Right lobe of liver (tissue), 6 donors: ENCODE data around the gene KRT36. TPM values are rescaled to one million over a fixed set of nuclear protein-coding genes. Genes with fewer than 3 reads are reported as not detected.

Experiments used
- ATAC-seq, 4 donors: fragments of 200-7000 bp; cut with Tn5 transposase; one replicate each; pipeline ENCODE4 v1.9.1; 2020; ENCODE audit warnings: mild to moderate bottlenecking in 4 of 4, moderate library complexity in 4 of 4
- DNase-seq, 3 donors: peaks; one replicate each; pipeline ENCODE4 v3.0.0-alpha.2; 2020
- H3K27ac ChIP-seq, 3 donors: fragments of 200-600 bp; one replicate each; pipeline ENCODE4 v1.8.0; 2022
- H3K27me3 ChIP-seq, 2 donors: fragments of 200-600 bp; one replicate each; pipeline ENCODE4 v1.8.0; 2022
- H3K36me3 ChIP-seq, 4 donors: fragments of 200-600 bp; sonication (generic) in 1 of 4; one replicate each; pipeline versions ENCODE4 v1.5.1 to v1.8.0; 2017 to 2022; ENCODE audit warnings: control low read depth in 1 of 4
- H3K4me1 ChIP-seq, 4 donors: fragments of 200-600 bp; sonication (generic) in 1 of 4; one replicate each; pipeline versions ENCODE4 v1.5.1 to v1.8.0; 2017 to 2022; ENCODE audit warnings: control low read depth in 1 of 4
- H3K4me3 ChIP-seq, 3 donors: fragments of 200-600 bp; one replicate each; pipeline ENCODE4 v1.8.0; 2022
- H3K9me3 ChIP-seq, 4 donors: fragments of 200-600 bp; sonication (generic) in 1 of 4; one replicate each; pipeline versions ENCODE4 v1.5.1 to v1.8.0; 2017 to 2022; ENCODE audit warnings: control low read depth in 1 of 4
- CTCF ChIP-seq, 4 donors: fragments of 200-600 bp in 3 of 4; fragments of 450-650 bp in 1 of 4; IDR thresholded peaks; one replicate each; pipeline versions ENCODE4 v1.5.1 to v1.8.0; 2016 to 2022; ENCODE audit warnings: antibody characterized with exemption in 4 of 4, mild to moderate bottlenecking in 2 of 4
- POLR2A ChIP-seq: fragments of 450-650 bp; IDR thresholded peaks from one replicate; pipeline ENCODE4 v1.6.1; 2017; ENCODE audit warnings: antibody characterized with exemption, mild to moderate bottlenecking
- WGBS: methylation state at CpG from one replicate; pipeline ENCODE4 v1.1.6; 2018; ENCODE audit warnings: low coverage, low lambda C conversion rate; ENCODE audit not compliant: insufficient coverage; ENCODE audit errors: missing lambda C conversion rate; 5-methylcytosine and 5-hydroxymethylcytosine counted together
- intact Hi-C, 2 donors: fragments of 100-400 bp; cut with DNase I; formaldehyde crosslinking; loops; one replicate each; pipeline versions ENCODE4 v1.11.2 to v1.14.1; 2022
- total RNA-seq, 6 experiments: library from RNA; depleted of rRNA in 2 of 6; stranded (reverse); fragments of >200 nt in 2 of 6; fragmentation: NEBNext Ultra II Directional in 3 of 6; extraction: Animal tissue kit (Norgen Biotek cat#: 25700) in 3 of 6; gene quantifications; one replicate each; pipeline versions ENCODE4 v1.1.0 to v1.2.4, GENCODE V29; 2016 to 2023
- donor health status: DM: no; HTN: yes; CAD: no.
- donor health status: DM: no; HTN: no; CAD: no.
- donor health status: DM: no; HTN: no; CAD: no.
- donor health status: DM: no; HTN: yes; CAD: no.
- donor health status: DM: no; HTN: yes; CAD: no.

The KRT36 gene
- total RNA-seq, 6 experiments from 2014 or later: not detected

- Histone ChIP-seq H3K9me3 (no peaks in the 10 kb centered on the region), H3K27ac (no peak within 1 kb of the TSS), H3K4me3 (no peak within 1 kb of the TSS), H3K27me3 (no peaks in the 10 kb centered on the region), H3K4me1 (no peaks in the 10 kb centered on the region), H3K36me3 (no peaks in the 10 kb centered on the region)
- TF ChIP-seq POLR2A (no peak), CTCF (IDR thresholded peaks at IDR 0.05) (no peak)
- ATAC-seq (no peak), DNase-seq (no peak)
- WGBS: 89% methylated on average over 1 of the region's 2 CpGs
- intact Hi-C loops: no loop called here
Observed at GRCh38 chr17:41481036-41481435, 8.7 kb downstream of the KRT36 start, which contains the start of gene KRT35. KRT35 (minus strand) TSS chr17:41481151; CDS start chr17:41481097, 54 bp downstream.

GRCh38 chr17:41480581-41480980 is 9.1 kb downstream of the KRT36 start:
- ATAC-seq (no peak), DNase-seq (no peak)
- Histone ChIP-seq H3K4me1 (no peaks in the 10 kb centered on the region), H3K36me3 (no peaks in the 10 kb centered on the region), H3K4me3 (no peak overlapping the region), H3K27me3 (no peaks in the 10 kb centered on the region), H3K9me3 (no peaks in the 10 kb centered on the region), H3K27ac (no peak overlapping the region)
- TF ChIP-seq CTCF (IDR thresholded peaks at IDR 0.05) (no peak), POLR2A (no peak)
- WGBS: 78% methylated on average over 7 of the region's 10 CpGs
- intact Hi-C loops: no loop called here

GRCh38 chr17:41480136-41480535 is 9.6 kb downstream of the KRT36 start:
- DNase-seq (no peak), ATAC-seq (peak in 1 of 4 donors; percentile 50)
- intact Hi-C loops: no loop called here
- 42% methylated on average over 2 of the region's 2 CpGs for WGBS
- Histone ChIP-seq H3K9me3 (no peaks in the 10 kb centered on the region), H3K36me3 (no peaks in the 10 kb centered on the region), H3K27ac (no peak overlapping the region), H3K4me3 (no peak overlapping the region), H3K4me1 (no peaks in the 10 kb centered on the region), H3K27me3 (no peaks in the 10 kb centered on the region)
- TF ChIP-seq CTCF (IDR thresholded peaks at IDR 0.05) (no peak), POLR2A (no peak)

GRCh38 chr17:41478237-41478636 is 11.5 kb downstream of the KRT36 start:
- H3K4me3 ChIP-seq: no peak overlapping the region
- no peaks in the 10 kb centered on the region for H3K27me3 ChIP-seq
- no peaks in the 10 kb centered on the region for H3K4me1 ChIP-seq
- ATAC-seq: no peak
- H3K36me3 ChIP-seq: no peaks in the 10 kb centered on the region
- WGBS: 78% methylated on average over 3 of the region's 8 CpGs
- H3K9me3 ChIP-seq: no peaks in the 10 kb centered on the region
- intact Hi-C loops: no loop called here
- TF ChIP-seq POLR2A (no peak), CTCF (IDR thresholded peaks at IDR 0.05) (no peak)
- DNase-seq: no peak
- no peak overlapping the region for H3K27ac ChIP-seq
